Measurements from ENCODE around the gene KDM4E.
"Not testable (repeated sequence)": the region's sequence is repeated elsewhere in the genome, so short reads cannot be mapped to it uniquely, and the experiment has no call there.

Gene KDM4E
- total RNA-seq: 0 to 0.77 (median 0) reads per million in 17 experiments

DNA sequence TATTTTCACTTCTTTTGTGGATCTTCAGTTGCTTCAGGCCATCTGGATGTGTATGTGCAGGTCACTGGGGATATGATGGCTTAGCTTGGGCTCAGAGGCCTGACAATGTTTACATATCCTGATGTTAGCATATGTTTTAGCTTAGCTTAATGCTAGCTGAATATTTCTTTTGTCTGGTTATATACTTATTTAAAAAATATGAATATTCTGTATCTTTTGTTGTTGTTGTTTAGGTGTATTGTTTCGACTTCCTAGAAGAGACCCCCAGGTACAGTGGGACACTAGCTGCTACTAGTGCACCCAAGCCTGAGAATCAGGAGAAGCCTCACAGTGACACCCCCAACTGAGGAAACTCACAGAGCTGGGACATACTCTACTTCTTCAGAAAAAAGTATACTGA, at the start of gene KDM4E:
KDM4E (plus strand) TSS at position 301 of the 400 bp plus-strand sequence. CDS start 300 bp downstream, outside the sequence.
- no peak for DNase-seq

DNA sequence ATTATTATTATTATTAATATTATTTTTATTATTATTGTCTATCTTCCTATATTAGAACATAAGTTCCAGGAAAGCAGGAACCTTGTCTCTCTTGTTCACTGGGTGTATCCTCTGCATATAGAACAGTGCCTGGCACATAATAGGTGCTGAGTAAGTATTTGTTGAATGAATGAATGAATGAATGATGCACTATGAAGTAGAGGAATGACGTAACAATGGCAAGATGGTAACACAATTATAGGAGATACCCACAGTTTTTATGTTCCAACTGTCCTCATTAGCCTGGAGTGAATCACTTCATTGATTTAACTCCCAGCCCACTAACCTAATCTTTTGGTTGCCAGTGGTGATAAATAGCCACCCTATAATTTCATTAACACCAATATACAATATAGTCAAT, 49.5 kb upstream of the KDM4E start:
- DNase-seq: no peak

DNA sequence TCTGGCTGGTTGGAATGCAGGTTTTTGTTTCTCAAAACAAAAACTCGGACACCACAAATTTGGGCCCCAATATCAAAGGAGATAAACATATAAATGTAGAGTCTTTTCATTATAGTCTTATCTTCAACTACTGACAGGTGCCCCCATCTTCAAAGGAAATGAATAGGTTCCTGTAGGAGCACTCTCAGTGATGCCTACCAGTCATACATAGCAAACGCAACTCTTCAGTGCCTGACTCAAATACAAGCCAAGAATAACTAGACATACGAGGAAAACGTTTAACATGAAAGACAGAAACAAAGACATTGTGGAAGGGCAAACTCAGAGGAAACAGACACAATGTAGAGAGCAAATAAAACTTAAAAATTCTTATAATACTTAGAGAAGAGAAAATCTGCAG, 37.7 kb upstream of the KDM4E start:
- no peak for DNase-seq

DNA sequence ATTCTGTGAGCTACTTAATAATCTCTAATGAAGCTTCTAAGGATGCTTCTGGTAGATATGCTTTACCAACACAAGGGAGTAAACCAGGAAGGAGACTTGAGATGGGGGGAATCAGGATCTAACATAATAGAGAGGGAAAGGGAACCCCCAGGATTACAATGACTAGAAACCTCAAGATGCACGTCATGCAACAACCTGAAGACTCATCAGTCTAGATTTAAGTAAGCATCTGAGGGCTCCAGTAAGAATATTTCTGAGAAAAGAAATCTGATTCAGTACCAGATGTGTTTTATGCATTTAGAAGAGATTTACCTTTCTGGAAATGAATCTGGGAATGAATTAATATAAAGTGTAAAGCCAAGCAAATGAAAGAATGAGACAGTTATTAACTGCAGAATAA, 36.3 kb upstream of the KDM4E start:
- DNase-seq: no peak

DNA sequence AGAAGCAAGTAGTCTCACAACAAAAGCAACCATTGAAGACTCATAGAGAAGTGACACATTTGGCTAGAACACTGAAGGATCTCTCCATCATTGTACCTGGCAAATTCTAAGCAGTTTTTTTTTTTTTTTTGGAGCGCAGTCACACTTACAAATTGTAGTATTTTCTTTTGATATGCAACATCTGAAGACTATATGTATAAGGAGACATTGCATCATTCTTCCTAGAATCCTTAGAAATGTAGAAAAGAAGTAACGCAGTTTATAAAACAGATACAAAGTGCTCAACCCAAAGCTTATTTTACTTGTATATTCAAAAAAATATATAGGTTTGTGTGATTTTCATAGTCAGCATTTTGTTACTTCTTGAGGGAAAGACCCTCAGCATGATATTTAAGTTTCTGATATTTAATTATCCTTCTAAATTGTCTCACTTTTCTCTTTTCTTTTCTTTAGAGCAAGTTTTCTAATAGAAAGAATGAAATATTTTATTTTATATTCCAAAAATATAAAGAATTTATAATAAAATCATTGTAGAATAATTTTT, 31.6 kb upstream of the KDM4E start:
- no peak for DNase-seq

DNA sequence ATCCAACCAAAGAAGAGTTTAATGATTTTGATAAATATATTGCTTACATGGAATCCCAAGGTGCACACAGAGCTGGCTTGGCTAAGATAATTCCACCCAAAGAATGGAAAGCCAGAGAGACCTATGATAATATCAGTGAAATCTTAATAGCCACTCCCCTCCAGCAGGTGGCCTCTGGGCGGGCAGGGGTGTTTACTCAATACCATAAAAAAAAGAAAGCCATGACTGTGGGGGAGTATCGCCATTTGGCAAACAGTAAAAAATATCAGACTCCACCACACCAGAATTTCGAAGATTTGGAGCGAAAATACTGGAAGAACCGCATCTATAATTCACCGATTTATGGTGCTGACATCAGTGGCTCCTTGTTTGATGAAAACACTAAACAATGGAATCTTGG, 27.6 kb upstream of the KDM4E start:
- no peak for DNase-seq

DNA sequence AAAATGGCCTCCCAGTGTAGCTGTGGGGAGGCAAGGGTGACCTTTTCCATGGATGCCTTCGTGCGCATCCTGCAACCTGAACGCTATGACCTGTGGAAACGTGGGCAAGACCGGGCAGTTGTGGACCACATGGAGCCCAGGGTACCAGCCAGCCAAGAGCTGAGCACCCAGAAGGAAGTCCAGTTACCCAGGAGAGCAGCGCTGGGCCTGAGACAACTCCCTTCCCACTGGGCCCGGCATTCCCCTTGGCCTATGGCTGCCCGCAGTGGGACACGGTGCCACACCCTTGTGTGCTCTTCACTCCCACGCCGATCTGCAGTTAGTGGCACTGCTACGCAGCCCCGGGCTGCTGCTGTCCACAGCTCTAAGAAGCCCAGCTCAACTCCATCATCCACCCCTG, 26.8 kb upstream of the KDM4E start:
- no peak for DNase-seq

DNA sequence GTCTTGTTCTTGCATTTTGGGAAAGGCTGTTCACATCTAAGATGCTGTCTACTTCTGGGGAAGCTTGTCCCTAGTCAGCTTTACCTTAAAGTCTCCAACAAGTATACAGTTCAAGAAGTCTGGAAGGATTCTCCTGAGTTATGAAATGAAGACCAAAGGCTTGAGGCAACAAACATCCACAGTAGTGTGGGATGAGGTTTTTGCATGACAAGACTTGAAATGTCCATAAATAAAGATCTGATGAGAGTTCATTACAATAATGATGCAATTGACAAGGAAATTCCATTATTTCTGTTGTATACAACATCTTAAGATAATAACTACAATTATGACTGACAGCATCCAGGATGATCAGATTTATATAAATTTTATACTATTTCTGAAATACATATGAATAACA, 21.3 kb upstream of the KDM4E start:
- DNase-seq: no peak

DNA sequence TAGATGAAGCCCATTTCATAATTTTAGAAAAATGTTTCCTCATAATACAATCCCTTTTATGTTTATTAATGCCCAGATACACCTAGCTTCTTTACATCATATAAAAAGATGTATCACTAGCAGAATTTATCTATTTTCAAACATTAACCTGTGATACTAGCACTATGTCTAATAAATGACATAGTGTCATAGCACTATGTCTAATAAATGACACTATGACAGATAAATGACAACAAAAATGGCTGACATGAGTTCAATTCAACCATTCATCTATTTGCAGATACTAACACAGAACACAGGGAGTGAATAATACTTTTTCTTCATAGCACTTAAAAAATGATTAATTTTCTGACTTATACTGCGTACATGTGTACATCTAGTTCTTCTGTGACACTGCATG, 19.4 kb upstream of the KDM4E start:
- DNase-seq: no peak

DNA sequence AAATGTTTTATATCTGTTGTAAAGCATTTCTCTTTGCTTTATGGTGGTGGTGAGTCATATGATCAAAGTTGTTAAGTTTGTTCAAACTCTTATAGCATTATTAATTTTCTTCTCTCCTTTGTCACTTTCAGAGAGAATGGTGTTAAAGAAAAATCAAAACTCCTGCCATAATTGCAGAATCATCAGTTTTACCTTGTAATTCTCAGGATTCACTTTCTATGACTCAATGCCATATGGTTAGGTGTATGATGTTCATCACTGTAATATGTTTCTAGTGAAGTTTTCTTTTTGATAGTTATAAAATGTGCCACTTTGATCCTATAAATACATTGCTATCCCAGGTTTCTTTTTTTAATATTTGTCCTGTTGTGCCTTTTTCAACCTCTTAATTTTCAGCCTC, 13.7 kb upstream of the KDM4E start:
- DNase-seq: no peak

DNA sequence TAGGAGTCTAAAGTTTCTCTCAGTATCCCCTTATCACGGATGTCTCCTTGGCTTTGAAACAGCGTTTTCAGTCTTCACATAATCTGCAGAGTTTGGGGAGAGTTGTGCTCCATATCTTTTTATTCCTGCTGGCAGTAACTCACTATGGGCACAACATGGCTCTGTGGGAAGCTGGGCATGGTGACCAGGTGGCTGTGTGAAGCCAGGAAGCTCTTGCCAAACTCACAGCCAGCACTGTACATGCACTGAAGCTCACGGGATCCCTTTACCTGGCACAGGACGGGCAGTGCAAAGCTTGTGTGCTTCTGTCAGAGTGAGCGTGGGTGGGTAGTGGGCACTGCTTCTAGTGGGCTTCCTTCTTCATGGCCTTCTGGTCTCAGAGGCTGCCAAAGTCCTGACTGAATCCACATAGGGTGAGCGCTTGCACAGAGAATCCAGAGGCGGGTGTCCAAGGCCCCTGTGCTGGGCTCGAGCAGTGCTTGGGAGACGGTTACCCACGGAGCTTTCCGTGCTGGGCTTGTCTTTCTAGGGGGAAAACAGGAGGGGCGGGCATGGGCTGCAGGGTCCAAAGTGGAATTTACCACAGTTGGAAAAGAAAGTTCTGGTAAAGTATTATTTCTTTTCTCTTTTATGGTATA, 10.8 kb upstream of the KDM4E start:
- DNase-seq: no peak

DNA sequence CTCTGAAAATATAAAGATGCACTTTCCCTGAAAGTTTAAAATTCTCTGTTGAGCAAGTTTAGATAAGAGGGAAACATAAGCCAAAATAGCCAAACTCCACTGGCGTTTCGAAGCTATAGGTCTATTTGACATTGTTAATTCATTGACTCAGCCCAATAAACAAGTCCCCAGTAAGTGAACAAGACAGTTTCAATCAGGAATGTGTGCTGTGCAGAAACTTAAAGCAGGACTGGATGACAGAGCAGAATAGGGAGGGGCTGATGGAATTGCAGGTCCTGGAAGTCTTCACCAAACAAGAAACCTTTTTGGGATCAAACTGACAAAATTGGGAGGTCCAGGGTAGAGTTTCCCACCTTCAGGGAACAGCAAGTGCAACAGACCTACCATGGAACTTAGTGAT, 8.9 kb upstream of the KDM4E start:
- no peak for DNase-seq

DNA sequence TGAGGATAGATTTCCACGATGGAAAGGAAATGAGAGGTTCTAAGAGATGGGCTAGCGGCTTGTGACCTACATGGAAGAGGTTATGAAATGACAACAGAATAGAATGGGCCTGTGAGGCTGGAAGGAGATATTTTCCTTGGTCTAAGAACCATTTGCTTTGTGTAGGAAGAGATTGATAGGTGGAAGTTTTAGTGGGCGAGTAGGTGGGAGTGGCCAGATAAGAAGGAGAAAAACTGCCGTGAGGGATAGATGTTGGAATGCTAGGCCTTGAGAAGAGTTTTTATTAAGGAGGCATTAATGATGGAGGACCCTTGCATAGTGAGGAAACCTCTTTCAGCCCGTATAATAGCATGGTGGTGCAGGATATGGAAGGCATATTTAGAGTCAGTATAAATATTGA, 3.6 kb upstream of the KDM4E start:
- DNase-seq: not testable (repeated sequence)

DNA sequence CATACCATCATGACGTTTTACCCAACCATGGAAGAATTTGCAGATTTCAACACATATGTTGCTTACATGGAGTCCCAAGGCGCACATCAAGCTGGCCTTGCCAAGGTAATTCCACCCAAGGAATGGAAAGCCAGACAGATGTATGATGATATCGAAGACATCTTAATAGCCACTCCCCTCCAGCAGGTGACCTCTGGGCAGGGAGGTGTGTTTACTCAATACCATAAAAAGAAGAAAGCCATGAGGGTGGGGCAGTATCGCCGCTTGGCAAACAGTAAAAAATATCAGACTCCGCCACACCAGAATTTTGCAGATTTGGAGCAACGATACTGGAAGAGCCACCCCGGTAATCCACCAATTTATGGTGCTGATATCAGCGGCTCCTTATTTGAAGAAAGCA, 536 bp downstream of the KDM4E start:
- DNase-seq: not testable (repeated sequence)

DNA sequence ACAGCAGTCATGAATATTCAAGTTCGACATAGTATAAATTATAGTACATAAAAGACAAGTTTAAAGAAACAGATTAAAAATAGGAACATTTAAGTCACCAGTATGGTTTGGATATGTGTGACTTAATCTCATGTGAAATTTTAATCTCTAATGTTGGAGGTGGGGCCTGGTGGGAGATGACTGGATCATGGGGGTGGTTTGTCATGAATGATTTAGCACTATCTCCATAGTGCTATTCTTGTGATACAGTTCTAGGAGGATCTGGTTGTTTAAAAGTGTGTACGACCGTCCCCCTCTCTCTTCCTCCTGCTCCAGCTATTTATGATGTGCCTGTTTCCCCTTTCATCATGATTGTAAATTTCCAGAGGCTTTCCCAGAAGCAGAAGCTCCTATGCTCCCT, 3.3 kb downstream of the KDM4E start:
- peak in 1 of 4 experiments; percentile 4 for DNase-seq

DNA sequence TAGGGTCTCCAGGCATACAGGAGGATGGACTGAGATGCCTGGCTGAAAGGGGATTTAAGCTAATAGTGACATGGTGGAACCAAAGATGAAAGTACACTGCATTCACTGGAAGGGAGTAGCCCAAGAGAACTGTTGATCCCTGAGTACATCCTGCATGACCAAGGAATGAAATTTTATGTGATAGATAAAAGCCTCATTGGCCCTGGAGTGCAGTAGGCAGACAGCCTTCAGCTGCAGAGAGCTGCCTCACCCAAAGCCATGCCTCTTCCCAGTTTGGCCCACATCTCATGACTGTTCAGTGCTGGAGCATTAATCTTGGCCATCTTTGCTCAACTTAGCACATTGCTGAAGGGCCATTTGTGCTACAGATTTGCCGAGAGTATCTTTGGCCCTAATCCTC, 8.0 kb downstream of the KDM4E start:
- DNase-seq: no peak

DNA sequence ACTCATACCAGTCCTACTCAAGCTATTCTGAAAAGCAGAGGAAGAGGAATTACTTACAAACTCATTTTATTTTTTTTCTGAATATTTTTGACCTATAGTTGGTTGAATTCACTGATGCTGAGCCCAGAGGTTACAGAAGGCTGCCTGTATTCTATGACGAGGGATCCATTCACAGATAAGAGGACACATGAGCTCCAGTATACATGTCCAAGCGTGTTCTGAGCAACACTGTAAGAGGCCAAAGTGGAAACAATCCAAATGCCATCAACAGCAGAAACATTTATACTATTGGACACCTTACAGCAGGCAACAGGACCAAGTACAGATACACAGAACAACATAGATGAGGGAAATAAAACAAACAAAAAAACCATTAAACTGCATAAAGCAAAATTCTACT, 10.3 kb downstream of the KDM4E start:
- no peak for DNase-seq

DNA sequence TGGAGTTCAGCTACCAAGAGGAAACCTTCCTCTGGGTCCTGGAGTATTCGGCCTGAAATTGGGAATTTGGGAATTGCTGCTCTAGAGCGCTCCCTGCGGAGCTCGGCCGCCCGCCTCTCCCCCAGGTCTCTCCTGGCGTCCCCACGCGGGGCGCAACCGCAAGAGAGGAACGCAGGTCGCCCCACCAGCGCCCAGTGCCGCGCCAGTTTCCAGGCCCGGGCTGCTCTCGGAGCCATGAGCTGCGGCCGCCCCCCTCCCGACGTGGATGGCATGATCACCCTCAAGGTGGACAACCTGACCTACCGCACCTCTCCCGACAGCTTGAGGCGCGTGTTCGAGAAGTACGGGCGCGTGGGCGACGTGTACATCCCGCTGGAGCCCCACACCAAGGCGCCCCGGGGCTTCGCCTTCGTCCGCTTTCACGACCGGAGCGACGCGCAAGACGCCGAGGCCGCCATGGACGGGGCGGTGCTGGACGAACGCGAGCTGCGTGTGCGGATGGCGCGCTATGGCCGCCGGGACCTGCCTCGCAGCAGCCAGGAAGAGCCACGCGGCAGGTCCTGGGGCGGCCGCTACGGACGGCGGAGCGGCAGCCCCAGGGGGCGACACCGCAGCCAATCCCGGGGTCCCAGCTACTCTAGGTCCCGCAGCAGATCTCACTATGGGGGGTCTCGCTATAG, 12.4 kb downstream of the KDM4E start:
- DNase-seq: peak in 3 of 4 experiments; percentile 5 to 27 (median 7)

DNA sequence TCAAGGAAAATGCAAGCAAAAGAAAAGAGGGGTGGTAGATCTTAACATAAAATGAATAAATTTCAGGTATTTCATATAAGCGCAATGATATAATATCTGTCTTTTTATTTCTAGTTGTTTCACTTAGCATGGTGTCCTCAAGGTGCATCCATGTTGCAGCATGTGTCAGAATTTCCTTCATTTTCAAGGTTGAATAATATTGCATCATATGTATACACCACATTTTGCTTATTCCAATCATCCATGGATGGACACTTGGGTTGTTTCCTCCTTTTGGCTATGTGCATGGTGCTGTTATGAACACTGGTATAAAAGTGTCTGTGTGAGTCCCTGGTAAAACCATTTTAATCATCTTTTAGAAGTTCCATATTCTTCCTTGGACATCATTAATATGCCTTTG, 17.2 kb downstream of the KDM4E start:
- no peak for DNase-seq

DNA sequence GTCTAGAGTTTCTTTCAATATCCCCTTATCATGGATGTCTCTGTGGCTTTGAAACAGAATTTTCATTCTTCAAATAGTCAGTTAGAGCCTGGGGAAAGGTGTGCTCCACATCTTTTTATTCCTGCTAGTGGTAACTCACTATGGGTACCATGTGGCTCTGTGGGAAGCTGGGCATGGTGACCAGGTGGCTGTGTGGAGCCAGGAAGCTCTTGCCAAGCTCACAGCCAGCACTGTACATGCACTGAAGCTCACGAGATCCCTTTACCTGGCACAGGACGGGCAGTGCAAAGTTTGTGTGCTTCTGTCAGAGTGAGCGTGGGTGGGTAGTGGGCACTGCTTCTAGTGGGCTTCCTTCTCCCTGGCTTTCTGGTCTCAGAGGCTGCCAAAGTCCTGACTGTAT, 17.8 kb downstream of the KDM4E start:
- DNase-seq: no peak

DNA sequence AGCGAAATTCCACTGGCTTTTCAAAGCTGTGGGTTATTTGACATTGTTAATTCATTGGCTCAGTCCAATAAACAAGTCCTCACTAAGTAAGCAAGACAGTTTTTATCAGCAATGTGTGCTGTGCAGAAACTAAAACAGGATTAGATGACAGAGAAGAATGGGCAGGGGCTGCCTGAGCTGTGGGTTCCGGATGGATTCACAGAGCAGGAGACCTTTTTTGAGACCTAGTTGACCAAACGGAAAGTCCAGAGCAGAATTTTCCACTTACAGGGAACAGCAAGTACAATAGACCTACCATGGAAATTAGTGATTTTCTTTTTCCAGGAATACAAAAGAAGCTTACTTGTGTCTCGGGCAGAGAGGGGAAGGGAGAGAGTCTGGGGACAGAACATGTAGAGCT, 19.0 kb downstream of the KDM4E start:
- no peak for DNase-seq

DNA sequence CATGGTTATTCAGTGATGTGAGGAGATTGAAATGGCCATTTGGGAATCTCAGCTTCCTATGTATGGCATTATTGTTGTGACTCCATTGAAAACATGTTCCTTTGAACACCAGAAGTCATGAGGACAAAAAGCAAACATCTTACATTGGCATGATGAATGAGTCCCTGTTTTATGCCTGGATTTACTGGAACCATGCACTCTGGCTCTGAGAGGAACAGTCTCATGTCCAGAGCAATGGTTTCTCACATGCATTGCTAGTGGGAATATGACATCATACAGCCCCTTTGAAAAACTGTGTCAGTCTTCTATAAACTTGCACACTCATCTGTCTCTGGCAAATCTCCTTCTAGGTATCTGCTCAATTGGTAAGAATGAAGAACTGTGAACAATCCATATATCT, 20.8 kb downstream of the KDM4E start:
- no peak for DNase-seq

DNA sequence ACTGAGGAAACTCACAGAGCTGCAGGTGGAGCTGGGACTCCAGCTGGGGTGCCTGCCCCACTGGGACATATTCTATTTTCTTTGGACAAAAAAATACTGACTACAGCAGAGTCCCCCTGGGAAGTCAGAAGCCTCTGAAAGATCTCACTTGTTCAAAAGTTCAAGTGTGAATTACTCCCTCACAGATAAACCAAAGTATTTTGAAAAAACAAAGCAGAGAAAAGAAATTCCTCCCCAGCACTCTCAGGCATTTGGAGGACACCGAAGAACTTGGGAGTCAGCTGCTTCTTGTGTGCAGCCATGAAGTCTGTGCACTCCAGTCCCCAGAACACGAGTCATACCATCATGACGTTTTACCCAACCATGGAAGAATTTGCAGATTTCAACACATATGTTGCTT, 24.1 kb downstream of the KDM4E start, which contains the start of gene KDM4F:
KDM4F (plus strand) TSS at position 301 of the 400 bp plus-strand sequence.
- DNase-seq: not testable (repeated sequence)

DNA sequence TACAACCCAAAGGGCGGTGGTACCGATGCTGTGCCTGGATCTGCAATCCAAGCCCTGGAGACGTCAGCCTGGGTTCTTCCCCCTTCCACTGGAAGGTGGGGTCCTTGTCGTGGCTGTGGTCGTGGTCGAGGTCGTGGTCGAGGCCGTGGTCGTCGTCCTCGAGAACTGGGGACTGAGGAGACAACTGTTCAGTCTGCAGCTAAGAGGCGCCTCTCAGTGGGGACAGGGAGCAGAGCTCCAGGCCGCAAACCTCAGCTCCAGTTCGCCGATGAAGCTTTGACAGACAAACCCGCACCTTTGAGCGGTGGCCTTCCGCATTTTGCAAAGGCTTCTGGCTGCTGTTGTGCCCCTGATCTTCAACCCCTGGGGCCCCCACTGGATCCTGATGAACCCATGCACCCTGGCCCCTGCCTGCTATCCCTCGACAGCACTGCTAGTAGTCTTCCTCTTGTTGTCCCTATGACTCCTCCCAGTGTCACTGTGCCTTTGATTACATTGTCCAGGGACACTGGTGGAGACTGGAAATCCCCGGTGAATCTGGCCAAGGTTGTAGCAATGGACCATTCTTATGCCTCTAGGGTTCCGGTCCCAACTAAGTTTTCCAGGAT, 25.6 kb downstream of the KDM4E start:
- DNase-seq: no peak

Data from suppressor macrophage (primary cell).